ENCODE measurements around the gene ARL15.

- TF ChIP-seq CTCF (conservative IDR thresholded peaks at IDR 0.05; ENCODE audit: low read depth, low read length) = peak; percentile 93
- TF ChIP-seq EZH2 (IDR thresholded peaks at IDR 0.05; ENCODE audit: borderline replicate concordance, low read depth, low read length, poor library complexity, severe bottlenecking) = no peak
These were observed 81.2 kb downstream of the ARL15 start for GRCh38 chr5:54229041-54229780.
